Fibroblast of the conjunctiva (primary cell): ENCODE measurements around the gene FIP1L1.
"Not testable (repeated sequence)": the region's sequence is repeated elsewhere in the genome, so short reads cannot be mapped to it uniquely, and the experiment has no call there.

Experiments
- DNase-seq: peaks from one replicate; pipeline ENCODE4 v3.0.0-alpha.2; 2010; ENCODE audit warnings: low read depth

Gene FIP1L1

GRCh38 chr4:53377319-53378170 lies at the start of gene FIP1L1:
FIP1L1 (plus strand) TSS chr4:53377641; CDS start chr4:53377839, 198 bp downstream.
- peak; percentile 86 for DNase-seq

GRCh38 chr4:53334916-53335315 lies 42.5 kb upstream of the FIP1L1 start:
- DNase-seq: not testable (repeated sequence)

- DNase-seq: not testable (repeated sequence)
These were observed 37.3 kb upstream of the FIP1L1 start for GRCh38 chr4:53340145-53340544.

GRCh38 chr4:53346392-53346791 lies 31.0 kb upstream of the FIP1L1 start:
- DNase-seq: not testable (repeated sequence)

DNA sequence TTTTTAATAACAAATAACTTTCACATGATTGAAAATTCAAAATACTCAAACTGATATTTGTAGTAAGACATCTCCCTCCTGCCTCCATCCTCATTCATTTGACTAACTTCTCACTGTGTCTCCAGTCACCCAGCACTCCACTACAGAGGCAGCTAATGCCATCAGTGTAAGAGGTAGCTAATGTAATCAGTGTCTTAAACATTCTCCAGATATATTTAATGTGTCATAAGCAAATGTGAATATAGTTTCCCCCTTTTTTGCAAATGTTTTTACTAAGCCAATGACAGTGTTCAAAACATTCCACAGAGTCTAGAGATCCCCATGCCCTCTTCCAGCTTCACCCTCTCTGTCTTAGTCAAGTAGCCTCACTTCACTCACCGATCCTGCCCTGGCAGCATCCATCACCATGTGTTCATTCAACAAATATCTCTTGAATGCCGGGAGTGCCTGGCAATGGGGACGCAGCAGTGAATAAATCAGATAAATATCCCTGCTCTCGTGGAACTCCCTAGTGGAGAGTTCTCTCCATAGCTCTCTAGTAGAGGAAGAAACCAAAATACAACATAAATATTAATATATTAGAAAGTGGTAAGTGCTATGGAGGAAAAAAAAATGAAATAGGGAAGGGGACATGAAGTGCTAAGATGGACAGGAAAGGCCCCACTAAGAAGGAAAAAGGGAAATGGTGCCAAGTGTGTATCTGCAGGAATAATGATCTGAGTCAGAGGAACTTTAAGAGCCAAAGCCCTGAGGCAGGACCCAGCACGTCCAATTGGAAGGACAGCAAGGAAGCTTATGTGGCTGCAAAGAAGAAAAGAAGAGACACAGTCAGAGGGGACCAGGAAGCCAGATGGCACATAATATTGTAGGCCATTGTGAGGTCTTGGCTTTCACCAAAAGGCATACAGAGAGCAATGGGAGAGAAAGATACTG lies 30.3 kb upstream of the FIP1L1 start:
- DNase-seq: no peak

- no peak for DNase-seq
These were observed 29.4 kb upstream of the FIP1L1 start for GRCh38 chr4:53348046-53348445.

GRCh38 chr4:53349091-53349491 lies 28.4 kb upstream of the FIP1L1 start:
- DNase-seq: no peak

DNA sequence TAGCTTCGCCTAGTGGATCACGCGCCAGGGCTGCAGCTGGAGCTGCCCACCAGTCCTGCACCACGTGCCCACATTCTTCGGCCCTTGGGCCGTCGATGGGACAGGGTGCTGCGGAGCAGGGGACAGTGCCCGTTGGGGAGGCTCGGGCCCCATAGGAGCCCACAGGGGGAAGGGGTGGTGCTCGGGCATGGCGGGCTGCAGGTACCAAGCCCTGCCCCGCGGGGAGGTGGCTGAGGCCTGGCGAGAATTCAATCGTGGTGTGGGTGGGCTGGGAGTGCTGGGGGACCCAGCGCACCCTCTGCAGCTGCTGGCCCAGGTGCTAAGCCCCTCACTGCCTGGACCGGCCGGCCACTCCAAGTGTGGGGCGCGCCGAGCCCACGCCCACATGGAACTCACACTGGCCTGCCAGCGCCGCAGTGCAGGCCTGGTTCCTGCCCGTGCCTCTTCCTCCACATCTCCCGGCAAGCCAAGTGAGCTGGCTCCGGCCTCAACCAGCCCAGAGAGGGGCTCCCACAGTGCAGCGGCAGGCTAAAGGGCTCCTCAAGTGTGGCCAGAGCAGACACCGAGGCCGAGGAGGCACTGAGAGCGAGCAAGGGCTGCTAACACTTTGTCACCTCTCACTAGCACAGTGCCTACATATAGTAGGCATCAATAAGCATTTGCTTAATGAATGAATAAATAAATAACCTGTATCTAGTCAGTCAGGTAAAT lies 23.3 kb upstream of the FIP1L1 start:
- DNase-seq: no peak

DNA sequence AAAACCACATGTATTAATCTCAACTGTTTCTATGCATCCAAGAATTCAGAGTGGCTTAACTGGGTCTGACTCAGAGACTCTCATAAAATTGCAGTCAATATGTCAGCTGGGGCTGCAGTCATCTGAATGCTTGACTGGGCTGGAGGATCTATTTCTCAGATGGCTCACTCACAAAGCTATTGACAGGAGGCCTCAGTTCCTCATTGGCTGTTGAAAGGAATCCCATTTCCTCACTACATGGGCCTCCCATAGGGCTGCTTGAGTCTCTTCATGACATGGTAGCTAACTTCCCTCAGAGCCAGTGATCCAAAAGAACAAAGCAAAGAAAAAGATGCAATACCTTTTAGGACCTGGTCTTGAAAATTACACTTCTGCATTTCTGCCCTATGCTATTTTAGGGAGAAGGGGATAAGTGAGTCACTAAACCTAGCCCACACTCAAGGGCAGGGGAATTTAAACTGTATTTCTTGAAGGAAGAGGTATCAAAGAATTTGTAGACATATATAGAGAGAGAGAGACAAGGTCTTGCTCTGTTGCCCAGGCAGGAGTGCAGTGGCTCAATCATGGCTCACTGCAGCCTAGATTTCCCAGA lies 21.4 kb upstream of the FIP1L1 start:
- no peak for DNase-seq

DNA sequence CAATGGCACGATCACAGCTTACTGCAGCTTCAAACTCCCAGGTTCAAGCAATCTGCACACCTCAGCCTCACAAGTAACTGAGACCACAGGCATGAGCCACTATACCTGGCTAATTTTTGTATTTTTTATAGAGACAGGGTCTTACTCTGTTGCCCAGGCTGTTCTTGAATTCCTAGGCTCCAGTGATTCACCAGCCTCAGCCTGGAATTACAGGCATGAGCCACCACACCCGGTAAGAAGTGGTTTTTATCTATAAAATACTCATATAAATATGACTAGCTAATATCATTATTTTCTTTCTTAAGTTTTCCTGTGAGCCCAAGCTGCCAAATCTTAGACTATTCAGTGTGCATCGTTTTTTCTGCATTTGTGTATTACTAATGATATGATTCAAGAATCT lies 16.0 kb upstream of the FIP1L1 start:
- no peak for DNase-seq

DNA sequence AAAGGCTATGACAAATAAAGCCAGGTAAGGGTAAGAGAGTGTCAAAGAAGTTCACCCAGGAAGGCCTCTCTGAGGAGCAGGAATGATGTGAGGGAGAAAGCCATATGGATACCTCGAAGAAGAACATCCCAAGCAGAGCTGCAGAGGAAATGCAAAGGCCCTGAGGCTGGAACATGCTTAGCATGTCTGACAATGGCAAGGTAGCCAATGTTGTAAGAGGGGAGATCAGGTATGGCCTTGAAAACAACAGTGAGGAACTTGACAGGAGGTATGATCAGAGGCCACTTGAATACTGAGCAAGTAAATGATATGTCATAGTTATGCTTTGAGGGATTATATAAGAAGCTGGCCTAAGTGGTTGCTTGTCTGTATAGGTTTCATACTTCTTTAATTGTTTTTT lies 15.3 kb upstream of the FIP1L1 start:
- no peak for DNase-seq

DNA sequence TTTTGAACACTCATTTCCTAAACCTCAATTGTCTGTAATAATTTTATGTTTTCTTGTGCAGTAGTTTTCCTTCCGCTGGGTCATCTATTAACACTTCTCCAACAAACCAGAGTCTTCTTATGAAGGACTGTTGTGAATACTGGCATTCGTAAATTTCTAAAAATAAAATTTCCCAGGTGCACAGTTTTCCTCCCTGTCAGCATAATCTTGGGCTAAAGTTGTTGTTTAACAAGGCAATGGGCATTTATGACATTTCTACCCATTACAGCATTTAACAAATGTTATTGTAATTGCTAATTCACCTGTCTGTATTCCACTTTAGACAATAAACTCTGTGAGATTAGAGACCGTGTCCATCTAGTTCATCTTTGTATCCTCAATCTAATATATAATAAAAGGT lies 12.8 kb upstream of the FIP1L1 start:
- no peak for DNase-seq

DNA sequence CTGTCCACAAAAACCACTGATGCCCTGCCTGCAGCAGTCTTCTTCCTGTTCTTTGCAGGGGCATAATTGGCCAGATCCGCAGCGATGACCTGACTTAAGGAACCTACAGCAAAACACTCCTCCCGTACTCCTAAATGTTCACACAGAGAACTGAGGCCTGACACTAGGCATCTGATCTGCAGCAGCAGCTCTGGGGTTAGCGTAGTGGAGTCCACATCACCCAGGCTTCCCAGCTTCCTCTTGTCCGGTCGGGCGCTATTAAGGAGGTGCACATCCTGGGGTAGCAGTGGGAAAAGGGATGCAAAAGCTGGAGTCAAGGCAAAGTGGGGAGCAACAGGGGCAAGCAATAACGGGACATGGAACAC lies 12.3 kb upstream of the FIP1L1 start:
- DNase-seq: no peak

DNA sequence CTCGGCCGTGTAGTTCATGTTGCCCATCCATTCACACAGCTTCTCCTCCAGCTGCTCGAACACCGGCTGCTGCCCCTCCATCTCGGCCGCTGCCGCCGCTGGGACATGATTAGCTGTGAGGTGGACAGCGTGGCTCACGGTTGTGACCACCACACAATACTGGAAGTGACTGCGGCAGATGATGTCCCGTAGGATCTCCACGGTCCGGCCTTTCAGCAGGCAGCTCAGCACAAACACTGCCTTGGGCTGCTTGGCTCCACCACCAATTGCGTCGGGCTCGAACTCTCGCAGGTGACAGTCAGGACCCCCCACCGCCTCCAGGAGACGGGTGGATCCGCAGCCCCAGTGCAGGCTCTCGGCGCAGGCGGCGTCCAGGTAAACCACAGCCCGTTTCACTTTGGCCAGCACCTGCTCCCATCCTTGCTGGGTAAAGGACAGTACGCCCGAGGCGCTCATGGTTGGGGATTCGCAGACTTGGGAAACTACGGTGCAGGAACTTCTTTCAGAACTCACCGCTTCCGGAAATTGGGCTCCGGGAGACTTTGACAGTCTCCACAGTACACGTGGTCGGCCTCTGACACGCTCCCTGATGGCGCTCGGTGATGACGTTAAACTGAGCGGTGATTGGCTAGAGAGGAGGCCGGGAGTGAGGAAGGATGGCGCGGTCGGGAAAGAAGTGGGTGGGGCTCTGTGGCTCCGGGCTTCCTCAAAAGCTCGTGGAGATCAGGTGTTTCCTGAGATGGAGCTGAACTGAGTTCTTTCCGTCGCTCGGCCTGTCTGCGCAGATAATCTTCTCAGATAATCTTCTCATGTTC lies 11.7 kb upstream of the FIP1L1 start, which contains the start of gene SCFD2:
Gene SCFD2 (minus strand): TSS at position 576 of the 815 bp plus-strand sequence.
- DNase-seq: peak; percentile 90

DNA sequence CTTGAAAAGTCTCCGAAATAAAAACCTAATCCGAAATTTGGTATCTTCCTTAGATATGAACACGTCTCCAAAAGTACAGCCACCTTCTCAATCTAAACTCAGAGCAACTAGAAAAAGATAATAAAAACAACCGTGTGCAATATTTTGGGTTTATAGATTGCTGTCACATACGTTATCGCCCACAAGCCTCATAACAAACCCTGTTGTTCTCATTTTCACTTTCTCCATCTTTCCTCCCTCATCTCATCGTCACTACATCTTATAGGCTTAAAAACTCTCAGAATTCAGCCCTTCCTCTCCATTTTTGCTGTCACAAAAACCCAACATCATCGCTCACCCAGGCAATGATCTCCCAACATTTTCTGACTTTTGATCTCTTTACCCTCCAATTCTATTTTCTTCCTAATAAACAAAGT lies 11.1 kb upstream of the FIP1L1 start:
- DNase-seq: no peak

- no peak for DNase-seq
These were observed 9.7 kb upstream of the FIP1L1 start for GRCh38 chr4:53367721-53368120.

GRCh38 chr4:53371049-53371448 lies 6.4 kb upstream of the FIP1L1 start:
- DNase-seq: no peak

DNA sequence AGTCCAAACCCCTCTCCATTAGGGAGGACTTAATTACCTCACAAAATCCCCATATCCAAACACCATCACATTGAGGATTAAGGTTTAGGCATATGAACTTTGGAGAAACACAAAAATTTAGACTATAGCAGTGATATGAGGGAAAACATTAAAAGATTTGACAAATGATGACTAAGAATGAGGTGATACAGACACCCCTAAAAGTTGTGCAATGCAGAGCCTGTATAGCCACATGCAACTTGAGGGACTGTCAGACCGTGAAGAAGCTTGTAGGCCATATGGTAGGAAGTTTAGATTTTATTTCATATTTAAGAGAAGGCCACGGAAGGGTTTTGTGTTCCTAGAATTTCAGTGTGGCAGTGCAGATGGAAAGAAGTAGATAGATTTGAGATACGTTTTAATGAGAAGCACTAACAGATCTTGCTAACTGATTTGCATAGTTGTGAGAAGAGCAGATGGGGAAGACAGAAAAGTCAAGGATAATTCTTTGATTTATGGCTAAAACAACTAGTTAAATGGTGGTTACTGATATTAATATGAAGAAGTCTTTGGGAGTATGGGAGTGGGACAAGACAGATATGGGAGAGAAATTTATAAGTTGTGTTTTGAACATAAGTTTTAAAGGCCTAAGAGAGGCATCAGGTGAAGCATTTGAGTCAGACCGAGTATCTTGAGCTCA lies 5.5 kb upstream of the FIP1L1 start:
- no peak for DNase-seq

GRCh38 chr4:53374777-53375258 lies 2.6 kb upstream of the FIP1L1 start:
- no peak for DNase-seq

DNA sequence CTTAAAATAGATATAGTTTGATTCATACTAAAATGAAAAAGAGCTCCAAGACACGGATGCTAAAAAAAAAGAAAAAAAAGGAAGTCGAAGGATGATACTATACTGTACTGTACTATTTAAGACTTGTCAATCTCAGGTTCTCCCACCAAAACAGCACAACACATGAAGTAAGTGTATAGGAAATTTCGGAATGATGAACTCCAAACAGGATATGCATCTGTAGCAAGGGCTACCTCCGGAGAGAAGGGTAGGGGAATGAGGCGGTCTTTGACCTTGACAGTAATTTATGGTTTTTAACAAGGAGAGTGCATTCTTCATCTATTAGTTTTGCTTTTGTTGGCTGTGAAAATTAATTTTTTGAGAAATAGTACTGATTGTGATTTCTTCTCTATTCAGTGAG lies 541 bp upstream of the FIP1L1 start:
- no peak for DNase-seq
